SJCRH30 (cell line): ENCODE measurements around the gene TOLLIP. TPM values are rescaled to one million over a fixed set of nuclear protein-coding genes. Genes with fewer than 3 reads are reported as not detected.
"Not testable (repeated sequence)": the region's sequence is repeated elsewhere in the genome, so short reads cannot be mapped to it uniquely, and the experiment has no call there.

Source experiments
- DNase-seq, 2 experiments: peaks; one replicate each; pipeline ENCODE4 v3.0.0-alpha.2; 2015 to 2020
- H3K27ac ChIP-seq: fragments of 250-450 bp; sonication (Bioruptor Pico); 2 replicates; pipeline ENCODE4 v1.5.1; 2020; ENCODE audit warnings: mild to moderate bottlenecking, moderate library complexity
- H3K27me3 ChIP-seq: fragments of 250-450 bp; sonication (Bioruptor Pico); 2 replicates; pipeline ENCODE4 v1.5.1; 2020; ENCODE audit warnings: mild to moderate bottlenecking, moderate library complexity
- H3K36me3 ChIP-seq: fragments of 250-450 bp; sonication (Bioruptor Pico); 2 replicates; pipeline ENCODE4 v1.5.1; 2020; ENCODE audit warnings: mild to moderate bottlenecking, moderate library complexity
- H3K4me1 ChIP-seq: fragments of 250-450 bp; sonication (Bioruptor Pico); 2 replicates; pipeline ENCODE4 v1.5.1; 2020; ENCODE audit warnings: mild to moderate bottlenecking, moderate library complexity
- H3K4me3 ChIP-seq: fragments of 250-450 bp; sonication (Bioruptor Pico); 2 replicates; pipeline ENCODE4 v1.5.1; 2020; ENCODE audit warnings: mild to moderate bottlenecking, moderate library complexity
- H3K9me3 ChIP-seq: fragments of 250-450 bp; sonication (Bioruptor Pico); replicated peaks from 2 replicates; pipeline ENCODE4 v1.5.1; 2020; ENCODE audit warnings: mild to moderate bottlenecking, moderate library complexity
- total RNA-seq: library from RNA; depleted of rRNA; stranded (reverse); fragments of >200 nt; shearing (Covaris generic); gene quantifications from 2 replicates; pipeline ENCODE4 v1.2.3, GENCODE V29; 2014; rRNA removed

The TOLLIP gene
- total RNA-seq, result 18.9 and 20.5 TPM in 2 replicates

DNA sequence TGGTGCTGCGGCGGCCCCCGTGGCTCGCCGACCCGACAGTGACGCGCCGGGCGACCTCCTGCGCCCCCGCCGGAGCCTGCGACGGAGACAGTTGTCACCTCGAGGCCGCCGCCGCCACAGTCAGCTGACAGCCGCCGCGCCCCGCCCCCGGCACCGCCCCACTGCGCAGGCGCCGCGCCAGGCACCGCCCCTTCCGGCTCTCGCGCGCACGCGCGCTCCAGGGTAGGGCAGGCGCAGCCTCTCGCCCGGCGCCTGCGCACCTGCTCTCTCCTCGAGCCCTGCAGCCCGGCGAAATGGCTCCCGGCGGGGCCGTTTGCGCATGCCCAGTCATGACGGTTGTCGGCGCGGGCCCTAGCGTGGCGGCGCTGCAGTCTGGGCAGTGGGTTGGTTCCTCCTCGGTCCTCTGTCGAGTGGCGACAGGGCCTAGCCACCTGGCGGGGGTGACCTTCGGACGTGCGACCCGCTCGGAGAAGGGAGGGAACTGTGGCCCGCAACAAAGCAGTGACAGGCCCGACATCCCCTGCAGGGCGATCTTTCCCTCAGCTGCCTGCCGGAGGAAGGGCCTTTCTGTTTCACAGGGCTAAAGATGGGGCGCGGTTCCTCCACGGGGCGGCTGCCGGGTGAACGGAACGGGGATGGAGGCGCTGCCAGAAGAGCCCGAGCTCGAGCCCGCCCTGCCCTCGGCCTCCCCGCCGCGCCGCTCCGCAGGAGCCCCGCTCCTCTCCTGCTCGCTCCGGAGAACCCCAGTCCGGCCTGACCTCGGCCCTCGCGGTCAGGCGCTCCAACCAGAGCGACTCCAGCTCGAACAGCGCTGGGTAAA lies at the start of gene TOLLIP:
Gene TOLLIP (minus strand): TSS at position 135 of the 820 bp plus-strand sequence. CDS start 134 bp downstream, at position 1.
- peak; percentile 93 to 94 for DNase-seq
- Histone ChIP-seq H3K4me3 (peak within 1 kb of the TSS; percentile 65), H3K27ac (peak within 1 kb of the TSS; percentile 52), H3K27me3 (no peaks in the 10 kb centered on the region), H3K9me3 (no peaks in the 10 kb centered on the region; the same call in 1 of the 2 replicates), H3K4me1 (no peaks in the 10 kb centered on the region), H3K36me3 (no peaks in the 10 kb centered on the region)

DNA sequence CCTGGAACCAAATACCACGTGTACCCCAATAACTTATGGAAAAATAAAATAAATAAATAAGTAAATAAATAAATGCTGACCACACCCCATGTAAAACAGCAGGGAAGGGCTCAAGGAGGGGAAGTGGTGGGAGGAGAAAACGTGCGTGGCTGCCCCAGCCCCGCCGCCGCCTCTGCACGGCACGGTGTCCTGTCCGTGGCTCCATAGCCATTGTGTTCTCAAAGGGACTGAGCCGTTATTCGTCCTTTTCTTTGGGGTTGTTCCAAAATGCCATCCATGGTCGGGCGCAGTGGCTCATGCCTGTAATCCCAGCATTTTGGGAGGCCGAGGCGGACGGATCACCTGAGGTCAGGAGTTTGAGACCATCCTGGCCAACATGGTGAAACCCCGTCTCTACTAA lies 49.5 kb upstream of the TOLLIP start:
- H3K27ac ChIP-seq, H3K27me3 ChIP-seq, H3K9me3 ChIP-seq, H3K4me3 ChIP-seq, DNase-seq, H3K4me1 ChIP-seq, H3K36me3 ChIP-seq: not testable (repeated sequence)

DNA sequence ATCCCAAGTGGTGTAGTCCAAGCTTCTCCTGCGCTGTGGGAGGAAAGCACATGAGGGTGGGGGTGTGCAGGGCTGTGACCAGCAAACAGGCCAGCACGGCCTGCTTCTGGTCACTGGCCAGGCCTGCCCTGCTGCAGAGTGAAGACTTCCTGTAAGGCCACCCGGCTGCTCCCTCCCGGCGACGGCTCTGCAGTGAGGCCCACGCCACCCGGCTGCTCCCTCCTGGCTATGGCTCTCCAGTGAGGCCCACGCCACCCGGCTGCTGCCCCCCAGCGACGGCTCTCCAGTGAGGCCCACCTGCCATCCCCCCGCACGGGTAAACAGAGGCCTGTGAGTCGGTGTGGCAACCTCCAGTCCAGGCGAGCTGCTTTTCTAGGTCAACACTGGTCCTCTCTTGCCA lies 48.9 kb upstream of the TOLLIP start:
- Histone ChIP-seq H3K4me1 (no peaks in the 10 kb centered on the region), H3K9me3 (no peaks in the 10 kb centered on the region), H3K27ac (no peak overlapping the region), H3K4me3 (no peak overlapping the region), H3K27me3 (no peaks in the 10 kb centered on the region), H3K36me3 (no peaks in the 10 kb centered on the region)
- DNase-seq, result no peak

DNA sequence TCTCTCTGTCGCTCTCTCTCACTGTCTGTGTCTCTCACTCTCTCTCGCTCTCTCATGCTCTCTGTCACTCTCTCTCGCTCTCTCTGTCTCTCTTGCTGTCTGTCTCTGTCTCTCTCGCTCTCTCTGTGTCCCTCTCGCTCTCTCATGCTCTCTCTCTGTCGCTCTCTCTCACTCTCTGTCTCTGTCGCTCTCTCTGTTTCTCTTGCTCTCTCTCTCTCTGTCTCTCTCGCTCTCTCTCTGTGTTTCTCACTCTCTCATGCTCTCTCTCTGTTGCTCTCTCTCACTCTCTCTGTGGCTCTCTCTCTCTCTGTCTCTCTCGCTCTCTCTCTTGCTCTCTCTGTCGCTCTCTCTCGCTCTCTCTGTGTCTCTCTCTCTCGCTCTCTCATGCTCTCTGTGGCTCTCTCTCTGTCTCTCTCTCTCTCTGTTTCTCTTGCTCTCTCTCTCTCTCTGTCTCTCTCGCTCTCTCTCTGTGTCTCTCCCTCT lies 47.1 kb upstream of the TOLLIP start:
- Histone ChIP-seq H3K9me3 (no peaks in the 10 kb centered on the region), H3K4me3 (no peak overlapping the region)

DNA sequence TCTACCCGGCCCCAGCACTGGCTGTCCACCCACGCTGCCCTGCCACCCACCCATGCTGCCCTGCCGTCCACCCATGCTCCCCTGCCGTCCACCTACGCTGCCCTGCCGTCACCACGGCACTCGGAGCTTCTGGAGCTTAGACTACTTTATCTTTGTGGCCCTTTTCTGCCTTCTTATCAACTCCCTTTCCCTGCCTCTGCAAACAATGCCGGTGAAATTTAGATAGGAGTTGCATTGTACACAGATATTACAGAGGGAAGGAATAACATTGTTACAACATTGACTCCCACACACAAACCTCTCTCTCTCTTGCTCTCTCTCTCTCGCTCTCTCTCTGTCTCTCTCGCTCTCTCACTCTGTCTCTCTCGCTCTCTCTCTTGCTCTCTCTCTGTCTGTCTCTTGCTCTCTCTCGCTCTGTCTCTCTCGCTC lies 46.6 kb upstream of the TOLLIP start:
- no peak overlapping the region for H3K4me3 ChIP-seq
- no peak for DNase-seq
- H3K27ac ChIP-seq, result no peak overlapping the region
- no peaks in the 10 kb centered on the region for H3K27me3 ChIP-seq
- H3K4me1 ChIP-seq, result no peaks in the 10 kb centered on the region
- H3K9me3 ChIP-seq, result no peaks in the 10 kb centered on the region
- no peaks in the 10 kb centered on the region for H3K36me3 ChIP-seq

More for the DNA sequence above, 47.1 kb upstream of the TOLLIP start:
- Histone ChIP-seq H3K4me1 (no peaks in the 10 kb centered on the region), H3K27ac (no peak overlapping the region), H3K27me3 (no peaks in the 10 kb centered on the region), H3K36me3 (no peaks in the 10 kb centered on the region)
- DNase-seq, result no peak

DNA sequence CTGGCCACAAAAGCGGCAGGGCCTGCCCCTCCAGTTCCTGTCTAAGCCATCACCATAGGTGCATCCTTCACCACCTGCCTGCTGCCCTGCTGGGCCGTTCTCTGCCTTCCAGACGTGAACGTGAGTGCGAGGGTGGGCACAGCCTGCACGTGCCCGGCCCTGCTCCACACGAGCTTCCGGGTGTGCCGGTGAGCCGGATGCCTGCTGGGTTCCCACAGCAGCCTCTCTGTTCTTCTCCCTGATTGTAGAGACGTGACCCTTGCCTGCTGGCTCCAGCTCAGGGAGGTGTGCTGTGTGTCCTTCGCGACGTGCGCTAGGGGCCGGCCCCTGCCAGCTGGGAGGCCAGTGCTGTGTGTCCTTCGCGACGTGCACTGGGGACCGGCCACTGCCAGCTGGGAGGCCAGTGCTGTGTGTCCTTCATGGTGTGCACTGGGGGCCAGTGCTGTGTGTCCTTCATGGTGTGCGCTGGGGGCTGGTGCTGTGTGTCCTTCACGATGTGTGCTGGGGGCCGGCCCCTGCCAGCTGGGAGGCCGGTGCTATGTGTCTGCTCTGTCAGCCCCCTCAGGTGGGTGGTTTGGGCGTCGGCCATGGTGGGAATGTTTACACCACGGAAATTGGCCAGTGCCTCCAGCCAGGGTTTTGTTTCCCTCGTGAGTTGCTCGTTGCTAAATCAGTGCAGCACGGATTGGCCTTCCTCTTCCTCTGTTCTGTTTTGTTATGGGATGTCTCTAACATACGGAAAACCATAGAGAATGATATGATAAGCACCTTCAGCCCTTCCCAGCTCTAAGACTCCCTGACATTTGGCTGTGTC lies 44.9 kb upstream of the TOLLIP start:
- no peak overlapping the region for H3K27ac ChIP-seq
- H3K4me3 ChIP-seq, result no peak overlapping the region
- no peaks in the 10 kb centered on the region for H3K36me3 ChIP-seq
- no peaks in the 10 kb centered on the region for H3K9me3 ChIP-seq
- no peak for DNase-seq
- no peaks in the 10 kb centered on the region for H3K27me3 ChIP-seq
- H3K4me1 ChIP-seq, result no peaks in the 10 kb centered on the region

DNA sequence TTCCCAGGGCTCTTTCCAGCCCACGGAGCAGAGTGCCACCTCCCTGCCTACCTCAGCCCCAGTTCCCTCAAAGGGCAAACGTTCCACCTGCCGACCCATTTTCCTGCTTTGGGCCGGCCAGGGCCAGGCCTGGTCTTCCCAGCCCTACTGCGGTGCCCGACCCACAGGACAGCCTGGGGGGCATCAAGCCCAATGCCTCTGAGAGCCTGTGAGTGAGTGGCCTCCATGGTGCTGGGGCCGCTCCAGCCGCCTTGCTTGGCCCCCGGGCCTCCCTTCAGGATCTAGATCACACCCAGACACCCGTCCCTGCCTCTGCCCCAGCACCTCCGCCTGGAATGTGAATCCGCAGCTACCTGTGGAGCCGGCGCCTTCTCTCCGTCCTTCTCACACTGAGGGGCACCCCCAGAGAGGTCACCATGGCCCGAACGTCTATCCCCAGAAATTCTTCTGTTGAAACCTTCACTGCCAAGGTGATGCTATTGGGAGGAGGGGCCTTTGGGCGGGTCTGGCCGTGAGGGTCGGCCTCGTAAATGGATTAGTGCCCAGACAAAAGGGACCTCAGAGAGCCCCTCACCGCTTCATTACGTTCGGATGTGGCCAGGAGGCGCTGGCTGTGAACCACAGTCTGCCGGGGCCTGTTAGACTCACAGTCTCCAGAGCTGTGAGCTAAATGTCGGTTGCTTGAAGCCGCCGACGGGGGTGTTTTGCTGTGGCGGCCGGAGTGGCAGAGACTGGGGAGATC lies 44.1 kb upstream of the TOLLIP start:
- Histone ChIP-seq H3K27me3 (no peaks in the 10 kb centered on the region), H3K27ac (no peak overlapping the region), H3K36me3 (no peaks in the 10 kb centered on the region), H3K4me1 (no peaks in the 10 kb centered on the region), H3K9me3 (no peaks in the 10 kb centered on the region), H3K4me3 (no peak overlapping the region)
- no peak for DNase-seq

DNA sequence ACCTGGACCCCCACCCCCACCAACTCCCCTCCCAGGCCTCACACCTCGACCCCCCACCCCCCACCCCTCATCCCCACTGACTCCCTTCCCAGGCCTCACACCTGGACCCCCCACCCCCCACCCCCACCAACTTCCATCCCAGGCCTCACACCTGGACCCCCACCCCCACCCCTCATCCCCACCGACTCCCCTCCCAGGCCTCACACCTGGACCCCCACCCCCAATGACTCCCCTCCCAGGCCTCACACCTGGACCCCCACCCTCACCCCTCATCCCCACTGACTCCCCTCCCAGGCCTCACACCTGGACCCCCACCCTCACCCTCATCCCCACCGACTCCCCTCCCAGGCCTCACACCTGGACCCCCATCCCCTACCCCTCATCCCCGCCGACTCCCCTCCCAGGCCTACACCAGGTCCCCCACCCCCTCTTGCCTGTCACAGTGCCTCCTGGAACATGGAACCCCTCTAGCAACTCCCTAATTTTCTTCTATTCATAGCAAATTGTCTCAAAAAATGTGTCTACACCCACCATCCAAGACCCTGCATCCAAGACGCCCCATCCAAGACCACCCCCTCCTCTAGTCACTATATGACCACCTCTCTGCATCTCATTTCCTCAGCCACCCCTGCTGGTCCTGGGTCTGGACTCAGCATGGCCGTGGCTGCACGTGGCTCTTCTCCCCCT lies 43.4 kb upstream of the TOLLIP start:
- no peak for DNase-seq
- H3K27me3 ChIP-seq, result no peaks in the 10 kb centered on the region
- H3K9me3 ChIP-seq, result no peaks in the 10 kb centered on the region

DNA sequence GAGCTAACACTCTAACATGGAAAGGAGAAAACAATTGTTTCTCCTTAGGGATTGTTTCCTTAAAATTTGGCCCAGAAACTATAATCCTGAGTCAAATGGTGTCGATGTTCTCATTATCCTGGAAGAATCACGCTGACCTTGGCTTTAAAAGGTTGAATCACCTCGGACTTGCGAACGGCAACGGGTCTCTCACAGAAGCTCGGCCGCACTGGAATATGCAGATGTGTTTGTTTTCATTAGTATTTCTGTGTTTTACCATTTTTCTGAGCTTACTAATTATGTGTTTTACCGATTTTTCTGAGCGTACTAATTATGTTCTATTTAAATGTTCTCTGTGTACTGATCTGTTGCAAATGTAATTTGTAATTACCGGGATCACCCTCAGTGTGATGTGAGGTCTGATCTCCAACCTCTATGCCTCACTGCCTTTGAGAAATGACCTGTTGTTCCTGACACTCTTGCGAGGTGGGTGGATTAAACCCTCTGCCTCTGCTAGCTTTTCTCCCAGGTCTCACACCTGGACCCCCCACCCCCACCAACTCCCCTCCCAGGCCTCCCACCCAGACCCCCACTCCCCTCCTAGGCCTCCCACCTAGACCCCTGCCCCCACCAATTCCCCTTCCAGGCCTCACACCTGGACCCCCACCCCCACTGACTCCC lies 42.0 kb upstream of the TOLLIP start:
- H3K4me1 ChIP-seq, result no peaks in the 10 kb centered on the region
- H3K36me3 ChIP-seq, result no peaks in the 10 kb centered on the region
- H3K27ac ChIP-seq, result no peak overlapping the region
- no peak for DNase-seq
- no peak overlapping the region for H3K4me3 ChIP-seq
- no peaks in the 10 kb centered on the region for H3K27me3 ChIP-seq
- H3K9me3 ChIP-seq, result no peaks in the 10 kb centered on the region

More for the DNA sequence above, 43.4 kb upstream of the TOLLIP start:
- Histone ChIP-seq H3K27ac (no peak overlapping the region), H3K4me1 (no peaks in the 10 kb centered on the region), H3K36me3 (no peaks in the 10 kb centered on the region), H3K4me3 (no peak overlapping the region)

DNA sequence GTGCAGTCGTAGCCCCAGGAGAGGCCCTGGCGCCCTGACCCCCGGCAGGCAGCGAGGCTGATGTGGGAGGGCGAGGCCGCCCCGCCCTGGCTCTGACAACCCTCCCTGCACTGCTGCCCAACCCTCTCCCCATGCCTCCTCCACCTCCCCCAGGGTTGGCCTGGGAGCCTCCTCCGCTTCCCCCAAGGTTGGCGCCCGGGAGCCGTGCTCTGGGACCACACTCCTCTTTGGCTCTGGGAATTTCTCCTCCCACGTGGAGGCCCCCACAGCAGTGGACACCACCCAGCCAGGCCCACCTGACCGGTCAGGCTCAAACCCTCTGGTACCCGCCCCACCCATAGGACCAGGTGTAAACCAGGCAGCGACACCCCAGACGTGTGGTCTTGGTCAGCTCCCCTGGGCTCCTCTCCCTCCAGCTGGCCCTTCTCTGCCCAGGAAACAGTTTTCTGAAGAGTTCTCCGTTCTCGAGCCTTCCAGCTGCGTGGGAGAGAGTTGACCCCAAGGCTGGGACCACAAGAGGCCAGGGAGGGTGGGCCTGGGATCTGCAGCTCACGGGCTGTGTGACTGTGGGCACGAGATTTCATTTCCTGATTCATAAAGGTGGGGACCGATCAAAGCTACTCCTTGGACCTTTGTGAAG lies 40.8 kb upstream of the TOLLIP start:
- H3K4me1 ChIP-seq, result no peaks in the 10 kb centered on the region
- H3K4me3 ChIP-seq, result no peak overlapping the region
- H3K27me3 ChIP-seq, result no peaks in the 10 kb centered on the region
- no peak overlapping the region for H3K27ac ChIP-seq
- H3K9me3 ChIP-seq, result no peaks in the 10 kb centered on the region
- DNase-seq, result no peak
- no peaks in the 10 kb centered on the region for H3K36me3 ChIP-seq

DNA sequence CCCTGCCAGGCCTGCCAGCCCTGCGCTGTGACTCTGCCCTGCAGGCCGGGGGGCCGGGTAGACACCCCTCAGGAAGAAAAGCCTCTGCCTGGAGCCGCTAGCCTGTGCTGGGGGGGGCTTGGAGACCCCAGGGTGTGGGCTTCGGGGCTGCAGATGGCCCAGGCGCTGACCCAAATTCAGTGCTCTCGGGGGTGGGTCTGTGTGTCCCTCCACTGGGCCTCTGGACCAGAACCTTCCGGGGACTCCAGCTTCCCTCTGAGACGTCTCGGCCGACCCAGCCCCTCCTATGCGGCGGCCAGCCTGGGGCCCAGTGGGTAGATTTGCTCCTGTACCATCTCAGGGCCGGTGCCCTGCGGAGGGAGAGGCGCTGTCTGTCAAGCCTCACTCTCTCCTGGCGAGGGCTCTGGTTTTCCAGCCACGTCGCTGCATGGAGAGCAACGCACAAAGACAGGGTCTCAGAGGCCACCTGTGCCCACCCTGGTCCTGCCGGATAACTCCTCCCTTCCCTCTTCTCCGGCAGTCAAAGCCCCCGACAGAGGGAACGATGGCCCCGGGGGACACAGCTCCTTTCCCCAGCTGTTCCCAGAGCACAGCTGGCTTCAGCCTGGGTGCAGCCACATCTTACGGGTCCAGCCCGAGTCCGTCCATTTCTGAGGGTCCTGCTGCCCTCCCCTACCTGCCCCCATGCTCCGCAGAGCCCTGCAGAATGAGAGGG lies 40.1 kb upstream of the TOLLIP start:
- no peak overlapping the region for H3K4me3 ChIP-seq
- no peaks in the 10 kb centered on the region for H3K36me3 ChIP-seq
- H3K9me3 ChIP-seq, result no peaks in the 10 kb centered on the region
- H3K27ac ChIP-seq, result no peak overlapping the region
- H3K4me1 ChIP-seq, result no peaks in the 10 kb centered on the region
- no peak for DNase-seq
- H3K27me3 ChIP-seq, result no peaks in the 10 kb centered on the region

DNA sequence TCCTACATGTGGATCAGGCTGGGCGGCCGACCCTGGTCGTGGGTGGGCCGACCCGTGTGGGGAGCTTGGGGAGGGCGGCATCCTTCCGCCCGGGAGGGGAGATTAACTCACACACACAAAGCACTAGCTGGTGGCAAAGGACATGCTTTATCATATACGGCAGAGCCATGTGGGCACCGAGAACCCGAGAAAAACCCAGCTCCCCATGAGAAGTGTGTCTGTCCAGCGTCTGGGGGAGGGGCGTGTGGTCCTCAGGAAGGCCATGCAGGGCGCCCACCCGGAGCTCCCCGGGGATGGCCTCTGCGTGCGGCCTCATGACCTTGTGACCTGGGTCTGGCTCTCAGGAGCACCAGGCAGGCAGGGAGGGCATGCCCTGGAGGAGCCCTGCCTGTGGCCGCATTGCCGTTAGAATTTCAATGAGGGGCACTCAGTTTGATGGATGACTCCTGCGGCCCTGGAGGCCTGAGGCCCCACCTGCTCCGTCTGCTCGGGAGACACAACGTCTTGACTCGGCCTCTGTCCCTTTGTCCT lies 39.4 kb upstream of the TOLLIP start:
- H3K27me3 ChIP-seq, result no peaks in the 10 kb centered on the region
- H3K4me3 ChIP-seq, result no peak overlapping the region
- H3K4me1 ChIP-seq, result no peaks in the 10 kb centered on the region
- no peak overlapping the region for H3K27ac ChIP-seq
- no peaks in the 10 kb centered on the region for H3K36me3 ChIP-seq
- H3K9me3 ChIP-seq, result no peaks in the 10 kb centered on the region
- no peak for DNase-seq
